GM18868 (cell line): Measurements from ENCODE around the gene VPS39.
A peak's percentile ranks its signal among the peaks of the same experiment; 100 is the strongest.
"Not testable (repeated sequence)": the region's sequence is repeated elsewhere in the genome, so short reads cannot be mapped to it uniquely, and the experiment has no call there.

Experiments
- ATAC-seq: cut with Tn5 transposase; IDR thresholded peaks from one replicate; pipeline ENCODE4 v1.9.1; 2021; ENCODE audit warnings: mild to moderate bottlenecking, moderate library complexity; ENCODE audit not compliant: unreplicated experiment

VPS39 gene, protein sequence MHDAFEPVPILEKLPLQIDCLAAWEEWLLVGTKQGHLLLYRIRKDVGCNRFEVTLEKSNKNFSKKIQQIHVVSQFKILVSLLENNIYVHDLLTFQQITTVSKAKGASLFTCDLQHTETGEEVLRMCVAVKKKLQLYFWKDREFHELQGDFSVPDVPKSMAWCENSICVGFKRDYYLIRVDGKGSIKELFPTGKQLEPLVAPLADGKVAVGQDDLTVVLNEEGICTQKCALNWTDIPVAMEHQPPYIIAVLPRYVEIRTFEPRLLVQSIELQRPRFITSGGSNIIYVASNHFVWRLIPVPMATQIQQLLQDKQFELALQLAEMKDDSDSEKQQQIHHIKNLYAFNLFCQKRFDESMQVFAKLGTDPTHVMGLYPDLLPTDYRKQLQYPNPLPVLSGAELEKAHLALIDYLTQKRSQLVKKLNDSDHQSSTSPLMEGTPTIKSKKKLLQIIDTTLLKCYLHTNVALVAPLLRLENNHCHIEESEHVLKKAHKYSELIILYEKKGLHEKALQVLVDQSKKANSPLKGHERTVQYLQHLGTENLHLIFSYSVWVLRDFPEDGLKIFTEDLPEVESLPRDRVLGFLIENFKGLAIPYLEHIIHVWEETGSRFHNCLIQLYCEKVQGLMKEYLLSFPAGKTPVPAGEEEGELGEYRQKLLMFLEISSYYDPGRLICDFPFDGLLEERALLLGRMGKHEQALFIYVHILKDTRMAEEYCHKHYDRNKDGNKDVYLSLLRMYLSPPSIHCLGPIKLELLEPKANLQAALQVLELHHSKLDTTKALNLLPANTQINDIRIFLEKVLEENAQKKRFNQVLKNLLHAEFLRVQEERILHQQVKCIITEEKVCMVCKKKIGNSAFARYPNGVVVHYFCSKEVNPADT

DNA sequence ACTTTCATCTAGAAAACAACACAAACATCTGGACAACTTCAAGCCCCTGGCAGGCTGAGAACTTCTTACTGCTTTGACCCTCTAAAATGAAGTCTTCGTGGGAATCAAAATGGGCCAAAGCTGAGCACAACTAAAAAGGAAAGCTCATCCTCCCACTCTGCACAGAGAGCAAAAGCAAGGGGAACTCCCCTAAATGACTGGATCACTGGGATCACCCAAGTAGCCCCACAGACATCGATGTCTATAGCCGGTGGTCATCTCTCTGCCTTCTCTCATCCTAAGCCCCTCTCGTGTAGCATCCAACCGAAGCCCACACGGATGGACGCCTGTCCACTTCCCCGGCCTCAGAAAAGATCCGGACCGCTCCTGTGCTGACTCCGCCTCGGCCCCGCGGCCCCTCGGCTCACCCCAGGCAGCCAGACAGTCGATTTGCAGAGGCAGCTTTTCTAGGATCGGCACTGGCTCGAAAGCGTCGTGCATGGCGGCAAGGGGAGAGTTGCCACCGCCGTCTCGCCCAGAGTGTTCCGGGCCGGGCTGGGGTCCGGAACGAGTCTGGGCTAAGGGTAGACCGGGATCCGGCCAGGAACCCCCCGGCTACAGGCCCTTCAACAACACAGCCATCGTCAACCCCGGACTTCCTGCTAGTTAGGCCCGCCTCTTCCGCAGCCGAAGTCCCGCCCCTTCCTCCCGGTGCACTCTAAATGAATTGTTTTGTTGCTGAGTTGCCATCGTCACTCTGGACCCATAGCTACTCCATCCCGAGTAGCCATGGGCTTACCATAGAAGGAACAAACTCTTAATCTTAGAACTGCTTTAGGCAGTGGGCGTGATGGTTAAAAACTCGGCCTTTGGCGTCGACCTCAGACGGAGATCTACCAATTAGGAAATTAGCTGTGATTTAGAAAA lies at the start of gene VPS39:
Gene VPS39 (minus strand): TSS at position 631 of the 906 bp plus-strand sequence. CDS start 151 bp downstream, at position 480.
- peak; percentile 98 for ATAC-seq

DNA sequence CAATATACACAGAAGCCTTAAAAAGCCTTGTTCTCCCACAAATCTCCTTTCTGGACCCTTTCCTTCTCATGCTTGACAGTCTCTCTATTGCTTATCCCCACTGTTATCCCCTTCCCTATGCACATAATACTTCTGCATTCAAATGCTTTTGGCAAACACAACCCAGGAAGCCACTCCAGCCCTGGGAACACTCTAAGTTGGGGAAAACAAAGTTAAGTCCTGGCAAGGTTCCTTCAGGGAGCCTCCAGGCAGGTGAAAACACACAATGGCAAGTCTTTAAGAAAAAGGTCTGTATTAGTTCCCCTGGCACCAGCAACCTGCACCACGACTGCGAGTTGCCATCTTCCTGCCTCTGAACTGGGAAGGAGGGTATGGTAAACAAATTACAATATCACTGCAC lies 45.2 kb upstream of the VPS39 start:
- ATAC-seq, result no peak

DNA sequence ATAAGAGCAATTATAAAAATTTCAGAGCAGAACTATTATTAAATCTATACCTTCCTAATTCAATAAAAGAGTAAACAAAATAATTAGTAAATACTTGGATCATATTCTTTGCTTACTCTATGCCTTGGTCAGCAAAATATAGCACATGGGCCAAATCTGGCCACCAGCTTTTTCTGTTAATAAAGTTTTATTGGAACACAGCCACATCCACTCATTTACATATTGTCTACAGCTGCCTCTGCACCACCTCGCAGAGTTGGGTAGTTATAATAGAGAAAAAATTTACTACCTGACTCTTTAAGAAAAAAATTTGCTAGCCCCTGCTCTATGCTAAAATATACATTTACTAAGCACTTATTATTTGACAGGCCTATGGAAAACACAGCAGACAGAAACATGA lies 32.7 kb upstream of the VPS39 start:
- no peak for ATAC-seq

DNA sequence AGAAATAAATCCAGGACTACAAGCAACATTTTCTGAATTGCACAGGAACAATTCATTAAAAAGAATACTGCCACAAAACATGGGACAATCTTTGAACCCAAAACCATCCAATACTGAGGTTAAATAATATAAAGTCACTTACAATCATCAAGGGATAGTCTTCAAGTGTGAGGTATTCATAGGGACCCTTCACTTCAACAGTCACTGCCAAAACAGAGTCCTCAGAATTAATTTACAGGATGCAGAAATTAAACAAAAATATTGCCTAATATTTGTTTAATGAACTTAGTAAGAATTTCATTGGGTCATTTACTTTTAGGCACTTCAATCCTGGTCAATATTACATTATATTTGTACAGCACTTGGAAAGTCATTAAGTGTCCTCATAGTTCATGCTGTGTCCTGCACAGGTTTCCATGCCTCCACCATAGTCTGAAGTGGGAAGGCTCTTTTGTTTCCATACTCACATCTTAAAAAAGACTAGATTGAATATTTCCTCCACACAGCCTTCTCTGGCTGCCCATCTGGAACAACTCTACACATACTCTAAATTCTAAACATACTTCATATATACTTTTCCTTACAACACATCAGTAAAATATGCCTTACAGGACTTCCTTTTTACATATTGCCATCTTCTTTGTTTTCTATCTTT lies 31.6 kb upstream of the VPS39 start:
- no peak for ATAC-seq

DNA sequence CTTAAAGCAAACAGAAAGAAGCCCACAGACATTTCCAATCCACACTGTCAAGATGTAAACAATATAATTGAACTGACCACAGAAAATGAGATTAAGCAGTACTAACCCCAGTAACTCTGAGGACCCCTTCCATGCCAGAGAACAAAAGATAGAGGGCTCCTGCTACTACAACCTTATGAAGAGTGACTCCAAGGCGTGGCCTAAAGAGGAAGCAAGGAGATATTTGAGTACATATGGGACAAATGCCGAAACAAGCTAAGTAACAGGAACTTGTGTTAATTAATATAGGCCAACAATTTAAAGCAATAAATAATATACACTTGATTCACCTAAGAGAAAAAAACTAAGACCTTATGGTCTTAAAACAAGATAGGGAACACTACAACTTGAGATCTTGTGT lies 25.0 kb upstream of the VPS39 start:
- no peak for ATAC-seq

DNA sequence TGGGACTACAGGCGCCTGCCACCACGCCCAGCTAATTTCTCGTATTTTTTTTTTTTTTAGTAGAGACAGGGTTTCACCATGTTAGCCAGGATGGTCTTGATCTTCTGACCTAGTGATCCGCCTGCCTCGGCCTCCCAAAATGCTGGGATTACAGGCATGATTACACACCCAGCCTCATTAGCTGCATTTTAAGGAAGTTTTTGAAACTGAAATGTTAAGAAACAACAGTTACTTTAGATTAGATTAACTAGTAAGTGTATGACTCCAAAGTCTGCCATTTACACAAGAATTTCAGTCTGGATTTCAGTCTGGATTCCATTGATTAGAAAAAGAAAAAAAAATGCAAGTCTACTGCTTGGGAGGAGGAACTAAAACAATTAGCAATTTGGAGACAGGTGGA lies 24.5 kb upstream of the VPS39 start:
- ATAC-seq, result no peak

DNA sequence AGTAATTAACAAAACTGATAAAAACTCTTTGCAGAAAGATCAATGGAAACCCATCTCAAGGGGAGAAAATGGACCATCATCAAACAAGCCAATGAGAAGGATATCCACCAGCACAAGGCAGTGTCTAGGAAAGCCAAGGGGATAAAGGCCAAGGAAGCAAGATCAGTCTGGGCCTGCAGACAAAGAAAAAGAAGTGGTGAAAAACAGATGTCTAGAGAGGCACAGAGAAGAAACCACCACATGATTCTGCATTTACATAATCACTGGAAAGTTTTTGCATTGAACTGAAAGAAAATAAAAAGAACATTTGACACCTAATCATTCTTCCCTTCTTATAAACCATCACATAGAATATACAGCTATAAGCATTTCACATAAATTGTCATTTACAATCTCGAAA lies 23.0 kb upstream of the VPS39 start:
- no peak for ATAC-seq

DNA sequence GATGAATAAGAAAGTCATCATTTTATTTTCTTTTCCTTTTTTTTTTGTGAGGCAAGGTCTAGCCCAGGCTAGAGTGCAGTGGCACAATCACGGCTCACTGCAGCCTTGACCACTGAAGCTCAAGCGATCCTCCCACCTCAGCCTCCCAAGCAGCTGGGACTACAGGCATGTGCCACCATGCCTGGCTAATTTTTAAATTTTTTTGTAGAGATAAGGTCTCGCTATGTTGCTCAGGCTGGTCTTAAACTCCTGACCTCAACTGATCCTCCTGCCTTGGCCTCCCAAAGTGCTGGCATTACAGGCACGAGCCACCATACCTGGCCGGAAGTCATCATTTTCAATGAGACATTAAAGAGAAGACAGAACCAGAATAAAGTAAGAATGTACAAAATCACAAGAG lies 20.9 kb upstream of the VPS39 start:
- not testable (repeated sequence) for ATAC-seq

DNA sequence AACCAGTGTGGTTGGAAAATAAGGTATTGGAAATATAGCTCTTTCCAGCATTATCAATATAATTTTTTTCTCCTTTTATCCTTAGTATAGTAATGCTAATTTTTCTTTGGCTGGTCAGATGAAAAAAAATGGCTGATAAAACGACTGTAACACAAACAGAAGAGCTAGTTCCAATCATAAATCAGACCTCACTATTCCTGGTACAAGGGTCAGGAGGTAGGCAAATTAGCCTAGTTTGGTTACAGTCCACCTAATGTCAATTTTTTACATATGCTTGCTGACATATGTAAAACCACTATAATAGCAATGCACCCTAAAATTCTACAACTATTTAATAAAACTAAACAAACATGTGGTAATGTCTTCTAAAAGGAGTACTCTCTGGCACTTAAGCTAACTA lies 19.9 kb upstream of the VPS39 start:
- no peak for ATAC-seq

DNA sequence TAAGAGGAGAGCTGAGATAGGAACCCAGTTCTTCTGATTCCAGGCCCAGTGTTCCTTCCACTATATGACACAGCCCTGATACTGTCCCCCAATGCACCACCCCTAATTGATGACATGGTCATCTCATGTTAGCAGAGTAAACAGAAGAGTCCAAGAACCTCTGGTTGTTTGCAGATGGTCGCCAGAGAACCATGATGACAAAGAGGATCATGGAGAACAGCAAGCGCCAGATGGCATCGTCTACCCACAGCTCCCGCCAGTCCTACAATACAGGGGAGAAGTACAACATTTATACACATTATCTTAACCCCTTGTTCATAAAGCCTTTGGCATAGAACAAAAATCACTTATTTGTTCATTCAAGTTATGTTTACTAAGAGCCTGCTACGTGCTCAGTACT lies 18.5 kb upstream of the VPS39 start:
- ATAC-seq, result no peak

DNA sequence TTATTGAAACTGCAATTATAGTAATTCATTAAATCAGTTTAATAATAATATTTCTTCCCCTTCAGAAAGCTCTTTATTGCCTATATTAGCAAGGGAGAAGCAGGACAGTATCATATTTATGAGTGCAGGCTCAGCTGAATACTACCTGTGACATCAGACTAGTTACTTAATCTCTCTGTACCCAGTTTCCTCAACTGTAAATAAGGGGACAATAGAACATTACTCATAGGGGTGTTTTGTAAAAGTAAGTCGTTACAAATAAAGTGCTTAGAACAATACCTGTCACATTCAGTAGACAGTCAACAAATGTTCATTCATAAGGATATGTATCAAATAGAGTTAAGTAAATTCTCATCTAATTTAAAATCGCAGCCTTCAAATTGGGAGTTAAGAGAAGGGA lies 12.1 kb upstream of the VPS39 start:
- ATAC-seq, result no peak

DNA sequence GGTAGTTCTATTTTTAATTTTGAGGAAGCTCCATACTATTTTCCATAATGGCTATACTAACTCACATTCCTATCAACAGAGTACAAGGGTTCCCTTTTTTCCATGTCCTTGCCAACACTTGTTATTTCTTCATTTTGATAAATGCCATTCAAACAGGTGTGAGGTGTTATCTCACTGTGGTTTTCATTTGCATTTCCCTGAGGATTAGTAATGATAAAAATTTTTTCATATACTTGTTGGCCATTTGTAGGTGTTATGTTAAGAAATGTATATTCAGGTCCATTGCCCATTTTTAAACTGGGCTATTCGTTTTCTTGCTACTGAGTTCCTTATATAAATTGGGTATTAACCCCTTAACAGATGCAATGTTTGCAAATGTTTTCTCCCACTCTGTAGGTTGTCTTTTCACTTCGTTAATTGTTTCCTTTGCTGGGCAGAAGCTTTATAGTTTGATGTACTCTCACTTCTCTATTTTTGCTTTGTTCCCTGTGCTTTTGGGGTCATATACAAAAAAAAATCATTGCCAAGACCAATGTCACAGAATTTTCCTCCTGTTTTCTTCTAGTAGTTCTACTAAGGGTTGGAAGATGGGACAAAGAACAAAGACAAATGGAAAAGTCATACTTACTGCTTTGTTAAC lies 11.0 kb upstream of the VPS39 start:
- ATAC-seq, result no peak

DNA sequence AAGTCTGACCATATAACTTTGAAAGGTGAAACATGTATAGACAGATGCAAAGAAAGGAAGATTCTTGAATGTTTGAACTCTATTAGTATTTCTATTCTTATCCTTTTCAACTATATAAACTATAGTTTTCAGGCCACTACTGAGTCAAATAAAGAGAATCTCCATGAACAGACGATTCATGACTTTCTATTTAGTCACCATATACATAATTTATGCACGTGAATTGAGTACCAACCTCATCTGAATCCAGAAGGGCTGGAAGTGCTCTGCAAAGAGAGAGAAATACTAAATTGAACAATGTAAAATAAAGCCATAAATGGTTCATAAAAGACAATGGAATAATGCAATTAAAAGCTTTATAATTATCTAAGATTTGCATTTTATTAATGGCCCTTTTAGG lies 9.5 kb upstream of the VPS39 start:
- no peak for ATAC-seq

DNA sequence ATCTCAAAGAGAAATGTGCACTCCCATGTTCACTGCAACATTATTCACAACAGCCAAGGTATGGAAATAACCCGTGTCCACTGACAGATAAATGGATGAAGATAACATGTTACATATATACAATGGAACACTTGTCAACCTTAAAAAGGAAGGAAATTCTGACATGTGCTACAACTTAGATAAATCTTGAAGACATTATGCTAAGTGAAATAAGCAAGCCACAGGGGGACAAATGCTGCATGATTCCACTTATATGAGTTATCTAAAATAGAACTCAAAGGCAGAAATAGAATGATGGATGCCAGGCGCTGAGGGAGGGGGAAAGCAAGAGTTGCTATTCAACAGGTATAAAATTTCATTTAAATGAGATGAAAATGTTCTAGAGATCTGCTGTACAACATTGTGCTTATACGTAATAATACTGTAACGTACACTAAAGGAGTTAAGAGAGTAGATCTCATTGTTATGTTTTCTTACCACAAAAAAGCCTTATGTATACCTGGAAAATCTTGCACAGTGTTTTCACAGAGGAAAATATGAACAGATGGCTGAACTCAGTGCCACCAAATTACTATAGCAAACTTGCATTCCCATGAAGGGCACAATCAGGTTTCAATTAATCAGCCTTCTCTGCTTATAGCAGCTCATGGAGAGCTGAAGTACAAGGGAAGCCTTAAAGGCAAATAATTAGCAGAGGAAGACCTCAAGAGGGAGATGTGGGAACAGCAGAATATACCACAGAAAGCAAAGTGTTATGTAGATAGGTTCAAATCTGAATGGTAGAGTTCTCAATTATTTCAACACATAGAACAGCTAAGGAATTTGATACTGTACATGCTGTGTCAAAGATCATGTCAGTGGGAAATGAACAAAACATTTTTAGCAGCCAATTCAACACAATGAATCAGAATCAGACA lies 8.1 kb upstream of the VPS39 start:
- no peak for ATAC-seq

DNA sequence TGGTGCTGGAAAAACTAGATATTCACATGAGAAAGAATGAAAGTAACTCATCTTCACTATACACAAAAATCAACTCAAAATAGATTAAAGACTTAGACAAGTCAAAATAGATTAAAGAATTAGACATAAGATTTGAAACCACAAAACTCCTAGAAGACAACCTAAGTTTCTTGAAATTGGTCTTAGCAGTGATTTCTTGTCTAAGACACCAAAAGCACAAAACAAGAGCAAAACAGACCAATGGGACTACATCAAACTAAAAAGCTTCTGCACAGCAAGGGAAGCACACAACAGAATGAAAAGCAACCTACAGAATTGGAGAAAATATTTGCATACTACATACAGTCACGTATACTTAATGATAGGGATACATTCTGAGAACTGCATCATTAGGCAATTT lies 6.5 kb upstream of the VPS39 start:
- no peak for ATAC-seq

DNA sequence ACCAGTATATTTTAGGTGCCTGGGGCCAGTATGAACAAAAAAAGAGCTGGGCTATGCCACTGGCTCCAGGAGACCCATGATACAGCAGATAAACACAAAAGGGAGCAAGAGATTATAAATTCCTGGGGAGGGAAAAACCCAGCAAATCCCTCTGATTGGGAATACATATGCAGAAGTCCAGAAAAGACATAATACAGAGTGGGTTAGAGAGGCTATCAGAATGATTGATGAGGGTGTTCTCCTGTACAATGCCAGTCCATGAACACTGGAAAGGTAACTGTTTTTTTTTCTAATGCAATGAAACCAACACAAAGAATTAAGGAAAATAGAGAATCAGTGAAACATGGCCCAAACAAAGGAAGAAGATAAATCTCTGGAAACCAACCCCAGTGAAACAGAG lies 5.4 kb upstream of the VPS39 start:
- no peak for ATAC-seq

DNA sequence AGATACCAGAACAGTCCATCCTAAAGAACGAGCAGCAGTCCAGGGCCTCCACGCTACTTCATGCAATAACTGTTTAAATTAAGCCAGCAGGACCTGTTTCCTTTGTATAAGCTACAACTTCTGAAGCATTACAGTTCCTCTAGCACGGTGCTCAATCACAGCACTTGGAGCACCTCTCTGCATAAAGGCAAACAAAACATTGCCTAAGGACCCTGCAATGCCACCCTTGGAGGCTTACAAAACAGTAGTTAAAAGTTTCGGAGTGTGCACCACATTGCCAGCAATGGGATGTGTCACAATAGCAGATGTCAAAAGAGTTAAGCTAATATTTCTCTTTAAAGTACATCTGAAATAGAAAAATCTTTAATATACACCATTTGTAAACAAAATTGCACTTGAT lies 2.6 kb upstream of the VPS39 start:
- ATAC-seq, result no peak

DNA sequence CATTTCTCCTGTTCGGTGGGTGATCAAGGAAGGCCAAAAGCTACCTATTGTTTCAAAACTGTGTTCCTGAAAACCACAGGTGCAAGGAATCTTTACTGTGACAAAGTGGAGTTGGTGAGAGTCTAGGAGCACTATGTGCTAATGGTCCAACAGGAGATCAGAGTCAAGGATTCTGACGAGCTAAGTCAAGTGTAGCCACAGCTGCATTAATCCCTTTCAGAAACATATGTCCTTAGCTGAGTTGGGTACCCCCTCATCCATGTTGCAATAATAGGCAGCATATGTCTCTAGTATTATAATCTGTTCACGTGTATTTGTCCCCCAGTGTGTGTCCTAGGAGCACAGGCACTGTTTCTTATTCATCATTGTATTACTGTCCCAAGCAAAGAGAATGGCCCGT lies 1.7 kb downstream of the VPS39 start:
- no peak for ATAC-seq

DNA sequence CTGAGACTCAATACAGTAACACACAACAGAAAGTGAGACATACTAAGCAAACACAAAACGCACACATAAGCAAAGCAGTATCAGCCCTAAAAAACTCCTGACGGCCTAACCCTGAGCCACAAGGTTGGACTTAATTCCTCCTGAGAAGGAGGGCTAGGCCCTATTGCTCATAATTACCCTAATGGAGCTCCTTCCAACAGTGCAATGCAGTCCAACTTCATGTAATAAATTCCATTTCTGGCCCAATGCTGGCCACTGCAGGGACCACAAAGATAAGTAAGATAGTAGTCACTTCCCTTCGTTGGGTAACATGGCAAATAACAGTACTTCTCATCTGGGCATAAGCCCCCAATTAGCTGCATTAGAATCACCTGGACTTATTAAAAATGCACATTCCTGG lies 4.2 kb downstream of the VPS39 start:
- no peak for ATAC-seq
